Tibial nerve (tissue), 3 donors: ENCODE data around the gene DGKK.

Experiments used
- CTCF ChIP-seq, 5 experiments: fragments of 200-600 bp in 3 of 5; fragments of 450-650 bp in 2 of 5; sonication (generic) in 3 of 5; IDR thresholded peaks; one replicate each; pipeline ENCODE4 v1.5.1; 2016 to 2019; ENCODE audit warnings: antibody characterized with exemption in 5 of 5, mild to moderate bottlenecking in 3 of 5, moderate library complexity in 2 of 5
- POLR2A ChIP-seq, 2 donors: fragments of 450-650 bp; IDR thresholded peaks; one replicate each; pipeline ENCODE4 v1.6.1; 2017; ENCODE audit warnings: antibody characterized with exemption in 2 of 2, mild to moderate bottlenecking in 2 of 2, moderate library complexity in 2 of 2

- TF ChIP-seq CTCF (IDR thresholded peaks at IDR 0.05) = no peak
- no peak for TF ChIP-seq POLR2A (IDR thresholded peaks at IDR 0.05)
Observed at GRCh38 chrX:50327235-50327634, 143.4 kb downstream of the DGKK start.
